ENCODE results near the gene GCLC. TPM values are rescaled to one million over a fixed set of nuclear protein-coding genes. Genes with fewer than 3 reads are reported as not detected.

The GCLC gene
- total and polyA plus RNA-seq, 7 donors: 4.7 to 31.9 (median 17.9) TPM

DNA sequence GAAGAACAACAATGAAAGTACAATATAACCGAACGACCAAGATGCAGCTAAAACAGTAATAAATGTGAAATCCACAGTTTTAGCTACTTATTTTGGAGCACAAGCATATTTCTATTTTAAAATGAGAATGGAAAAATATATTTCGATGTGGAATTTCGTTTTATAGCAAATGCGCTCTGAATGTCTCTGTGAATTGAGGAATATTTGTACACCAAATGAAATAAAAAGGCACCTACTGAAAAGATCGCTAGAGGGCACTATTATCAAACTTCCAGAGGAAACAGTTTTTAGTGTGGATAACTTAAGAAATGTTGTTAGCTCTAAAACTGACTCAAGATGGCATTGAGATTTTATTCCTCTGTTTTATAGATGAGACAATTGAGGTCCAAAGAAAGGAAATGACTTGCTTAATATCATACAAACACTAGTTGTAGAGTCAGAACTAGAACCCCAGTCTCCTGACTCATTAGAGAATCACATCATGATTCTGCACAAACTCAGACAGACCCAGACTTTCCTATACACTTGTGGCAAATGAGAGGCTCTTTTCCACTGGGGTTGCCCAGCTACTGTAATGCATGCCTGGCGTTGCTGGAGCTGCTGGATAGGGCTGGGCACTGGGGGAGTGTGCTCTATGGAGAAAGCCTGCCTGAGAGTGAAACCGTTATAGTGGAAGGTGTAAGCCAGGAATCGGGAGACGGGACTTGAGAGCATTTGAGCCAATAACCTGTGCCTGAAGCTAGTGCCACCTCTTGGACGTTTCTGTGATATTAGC is 51.9 kb downstream of the GCLC start:
- intact Hi-C loops (cut with DNase I): loop anchor here (1.0 to 10.0 kb wide), 5 partner anchors 52 to 234 kb away; partner anchors contain the start of gene GCLC (in 1 of the 2)
- peak overlapping the region; percentile 59 for H3K4me3 ChIP-seq
- no peak for DNase-seq
- H3K9me3 ChIP-seq: no peaks in the 10 kb centered on the region
- peaks cover 11% of the 10 kb centered on the region for H3K4me1 ChIP-seq
- H3K27ac ChIP-seq: peak overlapping the region; percentile 54
- peak; percentile 59 to 89 (median 72) for ATAC-seq
- H3K36me3 ChIP-seq (ENCODE audit: insufficient read depth in 1 of 2, low read depth in 1 of 2): peaks cover 0 to under 1% of the 10 kb centered on the region in 2 donors
- WGBS, 3 donors: 12 to 20% (median 17%) methylated on average over 11 of the region's 11 CpGs
- TF ChIP-seq, protein P1, sequence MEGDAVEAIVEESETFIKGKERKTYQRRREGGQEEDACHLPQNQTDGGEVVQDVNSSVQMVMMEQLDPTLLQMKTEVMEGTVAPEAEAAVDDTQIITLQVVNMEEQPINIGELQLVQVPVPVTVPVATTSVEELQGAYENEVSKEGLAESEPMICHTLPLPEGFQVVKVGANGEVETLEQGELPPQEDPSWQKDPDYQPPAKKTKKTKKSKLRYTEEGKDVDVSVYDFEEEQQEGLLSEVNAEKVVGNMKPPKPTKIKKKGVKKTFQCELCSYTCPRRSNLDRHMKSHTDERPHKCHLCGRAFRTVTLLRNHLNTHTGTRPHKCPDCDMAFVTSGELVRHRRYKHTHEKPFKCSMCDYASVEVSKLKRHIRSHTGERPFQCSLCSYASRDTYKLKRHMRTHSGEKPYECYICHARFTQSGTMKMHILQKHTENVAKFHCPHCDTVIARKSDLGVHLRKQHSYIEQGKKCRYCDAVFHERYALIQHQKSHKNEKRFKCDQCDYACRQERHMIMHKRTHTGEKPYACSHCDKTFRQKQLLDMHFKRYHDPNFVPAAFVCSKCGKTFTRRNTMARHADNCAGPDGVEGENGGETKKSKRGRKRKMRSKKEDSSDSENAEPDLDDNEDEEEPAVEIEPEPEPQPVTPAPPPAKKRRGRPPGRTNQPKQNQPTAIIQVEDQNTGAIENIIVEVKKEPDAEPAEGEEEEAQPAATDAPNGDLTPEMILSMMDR (IDR thresholded peaks at IDR 0.05): peak; percentile 75
- H3K27me3 ChIP-seq (ENCODE audit: insufficient read depth in 3 of 3, low read length in 2 of 3): no peaks in the 10 kb centered on the region

DNA sequence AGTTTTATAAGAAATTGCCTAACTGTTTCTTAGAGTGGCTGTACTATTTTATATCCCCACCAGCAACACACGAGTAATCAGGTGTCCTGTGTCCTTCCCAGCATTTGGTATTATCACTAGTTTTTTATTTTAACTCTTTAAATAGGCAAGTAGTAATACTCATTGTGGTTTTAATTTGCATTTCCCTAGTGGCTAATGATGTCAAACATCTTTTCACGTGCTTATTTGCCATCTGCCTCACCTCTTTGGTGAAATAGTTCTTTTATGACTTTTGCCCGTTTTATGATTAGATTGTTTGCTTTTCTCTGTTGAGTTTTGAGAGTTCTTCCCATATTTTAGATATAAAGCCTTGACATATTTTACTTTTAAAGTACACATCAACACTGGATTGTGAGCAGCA is 57.8 kb downstream of the GCLC start:
- WGBS, 3 donors: 30 to 39% (median 37%) methylated on average over 3 of the region's 3 CpGs
- ATAC-seq (no peak), DNase-seq (no peak)
- no peaks in the 10 kb centered on the region for H3K9me3 ChIP-seq
- H3K36me3 ChIP-seq (ENCODE audit: insufficient read depth in 1 of 2, low read depth in 1 of 2): no peaks in the 10 kb centered on the region
- H3K27me3 ChIP-seq (ENCODE audit: insufficient read depth in 3 of 3, low read length in 2 of 3): no peaks in the 10 kb centered on the region
- no peak overlapping the region for H3K27ac ChIP-seq
- peaks cover 7% of the 10 kb centered on the region for H3K4me1 ChIP-seq
- H3K4me3 ChIP-seq: no peak overlapping the region
- TF ChIP-seq, protein P1 (IDR thresholded peaks at IDR 0.05): no peak
- intact Hi-C loops (cut with DNase I): loop anchor here in 1 of 2 donors (10.0 kb wide), 1 partner anchor 492 kb away; the partner anchor contains the start of gene GSTA4

DNA sequence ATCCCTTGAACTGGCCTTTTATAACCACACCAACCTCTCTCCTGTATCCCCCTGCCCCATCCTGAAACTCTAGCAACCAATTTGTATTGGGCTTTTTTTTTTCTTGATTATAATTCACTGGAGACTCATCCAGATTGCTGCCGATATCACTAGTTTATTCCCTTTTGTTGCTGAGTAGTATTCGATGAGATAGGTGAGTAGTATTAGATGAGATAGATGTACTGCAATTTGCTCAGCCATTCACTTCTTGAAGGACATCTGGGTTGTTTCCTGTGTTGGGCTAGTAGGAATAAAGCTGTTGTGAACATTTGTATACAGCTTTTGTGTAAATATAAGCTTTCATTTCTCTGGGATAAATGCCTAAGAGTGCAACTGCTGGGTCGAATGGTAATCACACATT is 58.2 kb downstream of the GCLC start:
- no peaks in the 10 kb centered on the region for H3K36me3 ChIP-seq (ENCODE audit: insufficient read depth in 1 of 2, low read depth in 1 of 2)
- 77 to 81% (median 81%) methylated on average over 3 of the region's 3 CpGs for WGBS, 3 donors
- H3K9me3 ChIP-seq: no peaks in the 10 kb centered on the region
- no peak overlapping the region for H3K4me3 ChIP-seq
- intact Hi-C loops (cut with DNase I): loop anchor here in 1 of 2 donors (10.0 kb wide), 1 partner anchor 492 kb away; the partner anchor contains the start of gene GSTA4
- no peak for DNase-seq
- TF ChIP-seq, protein P1 (IDR thresholded peaks at IDR 0.05): no peak
- H3K27me3 ChIP-seq (ENCODE audit: insufficient read depth in 3 of 3, low read length in 2 of 3): no peaks in the 10 kb centered on the region
- no peak for ATAC-seq
- peaks cover 7% of the 10 kb centered on the region for H3K4me1 ChIP-seq
- no peak overlapping the region for H3K27ac ChIP-seq

DNA sequence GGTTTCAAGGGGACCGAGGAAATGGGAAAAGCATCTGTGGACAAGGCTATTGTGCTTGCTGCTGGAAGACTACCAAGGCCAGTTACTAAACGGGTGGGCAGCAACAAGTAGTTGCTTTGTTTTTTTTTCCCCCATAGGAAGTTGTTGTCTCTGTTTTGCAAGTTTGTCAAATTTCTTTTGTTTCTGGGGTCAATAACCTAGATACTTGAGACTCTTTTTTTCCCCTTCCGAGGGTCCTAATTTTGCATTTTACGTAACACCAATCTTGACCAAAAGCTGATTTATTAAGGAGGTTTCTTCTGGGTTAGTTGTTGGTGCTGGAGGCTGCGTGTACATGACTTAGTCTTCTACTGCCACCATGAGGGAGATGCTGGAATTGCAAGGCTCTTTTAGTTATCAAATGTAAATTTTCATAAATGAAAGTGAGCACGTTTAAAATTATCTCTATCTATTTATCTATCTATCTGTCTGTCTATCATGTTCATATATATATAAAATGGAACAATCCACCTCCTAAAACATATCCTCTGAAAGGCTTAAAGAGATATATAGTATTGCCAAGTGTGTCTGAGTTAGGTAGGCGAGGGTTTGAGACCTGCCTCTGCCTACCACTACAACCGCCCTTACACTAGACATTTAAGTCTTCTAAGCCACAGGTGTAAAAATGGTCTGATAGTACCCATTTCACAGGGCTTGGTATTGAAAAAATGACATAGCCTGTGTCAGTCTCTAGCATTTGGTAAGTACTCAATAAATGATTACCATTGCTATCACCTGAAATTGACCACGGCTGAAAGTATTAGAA is 60.2 kb downstream of the GCLC start:
- 18 to 20% (median 18%) methylated on average over 9 of the region's 9 CpGs for WGBS, 3 donors
- H3K4me3 ChIP-seq: peak overlapping the region; percentile 44
- no peaks in the 10 kb centered on the region for H3K9me3 ChIP-seq
- TF ChIP-seq, protein P1 (IDR thresholded peaks at IDR 0.05): peak; percentile 96
- intact Hi-C loops (cut with DNase I): loop anchor here (1.0 to 10.0 kb wide), 4 partner anchors 127 to 490 kb away; partner anchors contain the start of gene GSTA4 (in 1 of the 2)
- ATAC-seq (peak; percentile 54 to 87 (median 70)), DNase-seq (no peak)
- peaks cover 7% of the 10 kb centered on the region for H3K4me1 ChIP-seq
- H3K27ac ChIP-seq: no peak overlapping the region
- no peaks in the 10 kb centered on the region for H3K36me3 ChIP-seq (ENCODE audit: insufficient read depth in 1 of 2, low read depth in 1 of 2)
- no peaks in the 10 kb centered on the region for H3K27me3 ChIP-seq (ENCODE audit: insufficient read depth in 3 of 3, low read length in 2 of 3)
